GM18870 (cell line): ENCODE measurements around the gene FIBP.
"Not testable (repeated sequence)": the region's sequence is repeated elsewhere in the genome, so short reads cannot be mapped to it uniquely, and the experiment has no call there.

ENCODE experiments used
- ATAC-seq: cut with Tn5 transposase; IDR thresholded peaks from one replicate; pipeline ENCODE4 v1.9.1; 2021; ENCODE audit warnings: moderate library complexity; ENCODE audit not compliant: unreplicated experiment

The FIBP gene

DNA sequence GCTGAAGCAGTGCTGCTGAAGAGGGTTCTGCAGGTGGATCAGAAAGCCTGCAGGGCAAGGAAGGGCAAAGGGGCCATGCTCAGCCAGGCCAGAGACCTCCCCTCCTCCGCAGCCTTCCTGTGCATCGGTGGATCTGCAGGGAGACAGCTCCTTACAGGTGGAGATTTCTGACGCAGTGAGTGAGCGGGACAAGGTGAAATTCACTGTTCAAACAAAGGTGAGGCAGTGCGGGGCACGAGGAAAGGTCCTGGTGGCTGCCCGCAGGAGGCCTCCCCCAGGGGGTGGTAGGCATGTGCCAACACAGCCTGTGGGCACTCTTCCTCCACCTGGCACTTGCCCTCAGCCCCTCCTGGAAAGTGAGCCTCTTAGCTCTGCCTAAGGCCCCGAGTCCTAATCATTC lies 38.9 kb downstream of the FIBP start:
- ATAC-seq, result no peak

DNA sequence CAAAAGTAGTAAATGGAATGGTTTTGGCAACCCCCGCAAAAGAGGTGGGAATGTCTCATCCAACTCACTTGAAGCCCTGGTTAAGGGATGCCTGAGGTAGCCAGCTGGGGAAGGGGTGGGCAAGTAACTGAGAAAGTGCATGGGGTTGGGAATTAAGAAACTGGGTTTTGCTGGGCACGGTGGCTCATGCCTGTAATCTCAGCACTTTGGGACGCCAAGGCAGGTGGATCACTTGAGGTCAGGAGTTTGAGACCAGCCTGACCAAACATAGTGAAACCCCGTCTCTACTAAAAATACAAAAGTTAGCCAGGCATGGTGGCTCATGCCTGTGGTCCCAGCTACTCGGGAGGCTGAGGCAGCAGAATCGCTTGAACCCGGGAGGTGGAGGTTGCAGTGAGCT lies 39.6 kb downstream of the FIBP start:
- not testable (repeated sequence) for ATAC-seq

DNA sequence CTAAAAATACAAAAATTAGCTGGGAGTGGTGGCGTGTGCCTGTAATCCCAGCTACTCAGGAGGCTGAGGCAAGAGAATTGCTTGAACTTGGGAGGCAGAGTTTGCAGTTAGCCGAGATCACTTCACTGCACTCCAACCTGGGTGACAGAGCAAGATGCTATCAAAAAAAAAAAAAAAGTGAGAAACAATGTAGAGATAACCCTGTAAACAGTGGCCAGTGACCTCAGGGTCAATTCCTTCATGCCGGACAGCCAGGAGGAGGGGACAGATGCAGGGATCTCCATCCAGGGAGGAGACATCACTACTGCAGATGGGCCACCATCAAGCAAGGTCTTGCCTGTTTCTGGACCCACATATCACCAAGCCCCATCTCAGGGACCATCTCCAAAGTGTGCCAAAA lies 40.5 kb downstream of the FIBP start:
- no peak for ATAC-seq

DNA sequence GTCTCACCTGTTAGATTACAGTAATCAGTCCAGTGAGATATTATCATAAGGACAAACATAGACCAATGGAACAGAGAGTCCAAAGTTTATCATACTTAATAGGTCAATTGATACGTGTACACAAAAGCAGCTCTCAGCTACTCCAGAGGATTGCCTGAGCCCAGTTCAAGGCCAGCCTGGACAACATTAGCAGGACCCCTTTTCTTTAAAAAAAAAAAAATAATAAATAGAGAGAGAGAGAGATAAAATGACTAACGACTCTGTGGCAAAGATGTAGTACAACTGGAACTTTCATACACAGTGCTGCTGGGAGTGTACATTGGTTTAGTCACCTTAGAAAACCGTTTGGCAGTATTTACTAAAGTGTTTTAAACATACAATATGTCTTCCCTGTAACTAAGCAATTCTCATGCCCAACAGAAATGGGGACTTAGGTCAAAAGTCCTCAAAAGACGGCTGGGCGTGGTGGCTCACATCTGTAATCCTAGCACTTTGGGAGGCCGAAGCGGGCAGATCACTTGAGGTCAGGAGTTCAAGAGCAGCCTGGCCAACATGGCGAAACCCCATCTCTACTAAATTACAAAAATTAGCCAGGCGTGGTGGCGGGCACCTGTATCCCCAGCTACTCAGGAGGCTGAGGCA lies 43.9 kb downstream of the FIBP start:
- no peak for ATAC-seq

DNA sequence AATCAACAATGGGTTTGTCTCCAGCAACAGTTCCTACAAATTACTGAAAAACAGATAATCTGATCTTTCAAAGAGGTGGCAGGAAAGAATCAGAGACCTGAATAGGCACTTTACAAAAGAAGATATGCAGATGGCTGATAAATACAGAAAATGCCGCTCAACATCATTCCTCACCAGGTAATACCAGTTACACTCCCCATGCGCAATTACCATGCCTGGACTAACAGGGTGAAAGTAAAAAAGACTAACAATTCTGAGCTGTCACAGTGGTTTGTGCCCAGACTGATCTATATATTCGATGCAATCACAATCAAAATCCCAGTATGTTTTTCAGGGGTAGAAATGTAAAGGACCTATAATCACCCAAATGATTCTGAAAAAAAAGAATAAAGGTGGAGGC lies 44.5 kb downstream of the FIBP start:
- no peak for ATAC-seq

DNA sequence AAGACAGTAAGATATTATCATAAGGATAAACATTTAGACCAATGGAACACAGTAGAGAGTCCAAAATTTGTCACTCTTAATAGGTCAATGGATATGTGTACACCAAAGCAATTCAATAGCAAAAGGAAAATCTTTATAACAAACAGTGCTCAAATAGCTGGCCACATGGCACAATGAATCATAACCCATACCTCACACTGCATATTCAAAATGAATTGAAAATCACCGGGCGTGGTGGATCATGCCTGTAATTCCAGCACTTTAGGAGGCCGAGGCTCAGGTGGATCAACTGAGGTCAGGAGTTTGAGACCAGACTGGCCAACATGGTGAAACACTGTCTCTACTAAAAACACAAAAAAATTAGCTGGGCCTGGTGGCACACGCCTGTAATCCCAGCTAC lies 46.1 kb downstream of the FIBP start:
- ATAC-seq, result no peak

DNA sequence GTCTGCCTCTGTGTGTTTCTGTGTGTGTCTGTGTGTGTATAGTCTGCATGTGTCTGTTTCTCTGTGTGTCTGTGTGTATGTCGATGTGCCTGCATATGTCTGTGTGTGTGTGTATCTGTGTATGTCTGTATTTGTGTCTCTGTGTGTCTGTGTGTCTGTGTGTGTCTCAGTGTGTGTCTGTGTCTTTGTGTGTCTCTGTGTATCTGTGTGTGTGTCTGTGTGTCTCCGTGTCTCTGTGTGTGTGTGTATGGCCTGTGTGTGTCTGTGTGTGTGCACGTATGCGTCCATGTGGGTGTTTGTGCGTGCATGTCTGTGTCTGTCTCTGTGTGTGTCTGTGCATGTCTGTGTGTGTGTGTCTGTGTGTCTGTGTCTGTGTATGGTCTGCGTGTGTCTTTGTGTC lies 54.1 kb downstream of the FIBP start:
- no peak for ATAC-seq
